Measurements from ENCODE around the gene PCDHGA7.
"Not testable (repeated sequence)": the region's sequence is repeated elsewhere in the genome, so short reads cannot be mapped to it uniquely, and the experiment has no call there.

The PCDHGA7 gene

DNA sequence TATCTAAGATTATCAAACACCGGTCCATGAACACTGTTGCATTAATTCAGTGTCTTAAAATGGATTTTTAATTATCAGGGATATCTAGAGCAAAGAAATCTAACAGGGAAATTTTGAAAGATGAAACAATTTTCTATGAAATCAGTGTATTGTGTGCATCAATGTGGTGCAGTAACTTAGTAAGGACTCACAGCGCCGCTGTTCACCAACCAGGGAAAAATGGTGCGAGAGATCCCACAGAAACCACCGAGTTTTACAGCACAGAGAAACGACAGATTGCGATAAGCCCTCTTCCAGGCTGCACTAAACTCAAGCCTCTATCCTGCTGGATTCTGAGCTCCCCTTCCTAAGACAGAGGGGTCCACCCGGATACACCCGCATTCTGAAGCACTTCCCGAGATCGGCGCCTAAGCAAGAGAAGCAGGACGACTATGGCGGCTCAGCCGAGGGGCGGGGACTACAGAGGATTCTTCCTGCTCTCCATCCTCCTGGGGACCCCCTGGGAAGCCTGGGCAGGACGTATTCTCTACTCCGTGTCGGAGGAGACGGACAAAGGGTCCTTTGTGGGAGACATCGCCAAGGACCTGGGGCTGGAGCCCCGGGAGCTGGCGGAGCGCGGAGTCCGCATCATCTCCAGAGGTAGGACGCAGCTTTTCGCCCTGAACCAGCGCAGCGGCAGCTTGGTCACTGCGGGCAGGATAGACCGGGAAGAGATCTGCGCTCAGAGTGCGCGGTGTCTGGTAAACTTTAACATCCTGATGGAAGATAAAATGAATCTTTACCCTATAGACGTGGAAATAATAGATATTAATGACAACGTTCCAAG lies at the start of gene PCDHGA7:
Gene PCDHGA7 (plus strand): TSS at position 274 of the 826 bp plus-strand sequence. CDS start 158 bp downstream, at position 432.
- DNase-seq (ENCODE audit: low spot score), result no peak

- no peak for DNase-seq (ENCODE audit: low spot score)
These were observed 43.8 kb upstream of the PCDHGA7 start, which contains the start of gene PCDHGA2 for GRCh38 chr5:141338538-141339306. Gene PCDHGA2, plus strand, starts transcription at chr5:141338760.

GRCh38 chr5:141340781-141341354 lies 41.7 kb upstream of the PCDHGA7 start:
- DNase-seq (ENCODE audit: low spot score), result not testable (repeated sequence)

DNA sequence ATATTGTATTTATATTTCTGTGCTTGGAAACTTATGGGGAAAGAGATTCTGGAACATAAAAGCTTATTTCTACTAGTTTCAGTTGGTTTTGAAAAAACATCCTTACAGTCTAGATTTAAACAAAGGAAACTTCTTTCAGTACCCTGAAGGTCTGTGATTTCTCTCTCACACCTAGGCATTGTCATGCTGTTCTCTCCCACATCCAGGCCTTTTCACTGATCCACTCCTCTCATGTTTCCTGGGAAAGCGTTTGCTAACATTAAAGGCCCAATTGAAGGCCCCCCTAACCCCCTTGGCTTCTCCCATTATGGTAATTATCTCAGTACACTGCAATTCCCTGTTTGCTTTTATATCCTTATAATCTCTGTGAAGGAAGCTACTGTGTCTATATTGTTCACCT lies 39.8 kb upstream of the PCDHGA7 start:
- DNase-seq (ENCODE audit: low spot score), result no peak

- no peak for DNase-seq (ENCODE audit: low spot score)
These were observed 39.1 kb upstream of the PCDHGA7 start, which contains the start of gene PCDHGA3 for GRCh38 chr5:141343242-141343952. Gene PCDHGA3, plus strand, starts transcription at chr5:141343829. Its CDS starts 205 bp downstream, at chr5:141344034.

DNA sequence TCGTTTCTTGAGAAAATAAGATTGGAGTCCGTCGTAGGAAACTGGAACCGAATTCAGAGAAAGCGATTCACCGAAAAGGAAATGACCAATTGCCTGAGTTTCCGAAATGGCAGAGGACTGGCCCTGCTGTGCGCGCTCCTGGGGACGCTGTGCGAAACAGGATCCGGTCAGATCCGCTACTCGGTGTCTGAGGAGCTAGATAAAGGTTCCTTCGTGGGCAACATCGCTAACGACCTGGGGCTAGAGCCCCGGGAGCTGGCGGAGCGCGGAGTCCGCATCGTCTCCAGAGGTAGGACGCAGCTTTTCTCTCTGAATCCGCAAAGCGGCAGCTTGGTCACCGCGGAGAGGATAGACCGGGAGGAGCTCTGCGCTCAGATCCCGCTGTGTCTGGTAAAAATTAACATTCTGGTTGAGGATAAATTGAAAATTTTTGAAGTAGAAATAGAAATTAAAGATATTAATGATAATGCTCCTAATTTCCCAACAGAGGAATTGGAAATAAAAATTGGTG lies 38.5 kb upstream of the PCDHGA7 start:
- DNase-seq (ENCODE audit: low spot score), result no peak

- no peak for DNase-seq (ENCODE audit: low spot score)
These were observed 37.2 kb upstream of the PCDHGA7 start for GRCh38 chr5:141345327-141345726.

- DNase-seq (ENCODE audit: low spot score), result not testable (repeated sequence)
These were observed 36.5 kb upstream of the PCDHGA7 start for GRCh38 chr5:141346017-141346416.

DNA sequence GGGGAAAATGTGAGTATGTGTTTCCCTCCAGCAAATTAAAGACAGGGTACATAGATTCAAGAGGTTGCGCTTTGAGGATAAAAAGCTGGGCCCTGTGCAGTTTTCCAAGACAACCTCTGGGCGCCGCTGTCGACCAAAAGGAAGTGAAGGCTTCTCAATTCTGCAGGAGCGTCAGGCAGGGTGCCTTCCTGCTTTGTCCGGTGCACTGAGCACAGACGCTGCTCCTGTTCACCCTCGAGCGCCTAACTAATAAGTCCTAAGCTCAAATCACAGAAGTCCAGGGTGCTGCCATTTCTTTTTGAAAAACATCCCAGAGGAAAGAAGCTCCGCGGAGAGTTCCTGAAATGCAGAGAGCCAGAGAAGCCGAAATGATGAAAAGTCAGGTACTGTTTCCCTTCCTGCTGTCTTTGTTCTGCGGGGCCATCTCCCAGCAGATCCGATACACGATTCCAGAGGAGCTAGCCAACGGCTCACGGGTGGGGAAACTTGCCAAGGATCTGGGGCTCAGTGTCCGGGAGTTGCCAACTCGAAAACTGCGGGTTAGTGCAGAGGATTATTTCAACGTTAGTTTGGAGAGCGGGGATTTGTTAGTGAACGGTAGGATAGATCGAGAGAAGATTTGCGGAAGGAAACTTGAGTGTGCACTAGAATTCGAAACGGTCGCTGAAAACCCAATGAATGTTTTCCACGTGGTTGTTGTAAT lies 32.5 kb upstream of the PCDHGA7 start, which contains the start of gene PCDHGB1:
Gene PCDHGB1 (plus strand): TSS at position 183 of the 703 bp plus-strand sequence. CDS start 162 bp downstream, at position 345.
- DNase-seq (ENCODE audit: low spot score), result no peak

DNA sequence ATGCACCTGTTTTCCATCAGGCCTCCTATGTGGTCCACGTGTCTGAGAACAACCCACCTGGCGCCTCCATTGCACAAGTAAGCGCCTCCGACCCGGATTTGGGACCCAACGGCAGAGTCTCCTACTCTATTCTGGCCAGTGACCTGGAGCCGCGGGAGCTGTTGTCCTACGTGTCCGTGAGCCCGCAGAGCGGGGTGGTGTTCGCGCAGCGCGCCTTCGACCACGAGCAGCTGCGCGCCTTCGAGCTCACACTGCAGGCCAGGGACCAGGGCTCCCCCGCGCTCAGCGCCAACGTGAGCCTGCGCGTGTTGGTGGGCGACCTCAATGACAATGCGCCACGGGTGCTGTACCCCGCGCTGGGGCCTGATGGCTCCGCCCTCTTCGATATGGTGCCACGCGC lies 31.0 kb upstream of the PCDHGA7 start:
- DNase-seq (ENCODE audit: low spot score), result no peak

- no peak for DNase-seq (ENCODE audit: low spot score)
These were observed 27.6 kb upstream of the PCDHGA7 start, which contains the start of gene PCDHGA4 for GRCh38 chr5:141354900-141355469. Gene PCDHGA4, plus strand, starts transcription at chr5:141355021. Its CDS starts 87 bp downstream, at chr5:141355108.

GRCh38 chr5:141355641-141356040 lies 26.9 kb upstream of the PCDHGA7 start:
- no peak for DNase-seq (ENCODE audit: low spot score)

GRCh38 chr5:141356133-141356532 lies 26.4 kb upstream of the PCDHGA7 start:
- no peak for DNase-seq (ENCODE audit: low spot score)

DNA sequence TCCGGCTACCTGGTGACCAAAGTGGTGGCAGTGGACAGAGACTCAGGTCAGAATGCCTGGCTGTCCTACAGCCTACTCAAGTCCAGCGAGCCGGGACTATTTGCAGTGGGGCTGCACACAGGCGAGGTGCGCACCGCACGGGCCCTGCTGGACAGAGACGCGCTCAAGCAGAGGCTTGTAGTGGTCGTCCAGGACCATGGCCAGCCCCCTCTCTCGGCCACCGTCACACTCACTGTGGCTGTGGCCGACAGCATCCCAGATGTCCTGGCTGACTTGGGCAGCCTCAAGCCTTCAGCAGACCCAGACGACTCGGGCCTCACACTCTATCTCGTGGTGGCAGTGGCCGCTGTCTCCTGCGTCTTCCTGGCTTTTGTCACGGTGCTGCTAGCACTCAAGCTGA lies 25.6 kb upstream of the PCDHGA7 start:
- DNase-seq (ENCODE audit: low spot score), result no peak

- DNase-seq (ENCODE audit: low spot score), result no peak
These were observed 22.6 kb upstream of the PCDHGA7 start, which contains the start of gene PCDHGB2 for GRCh38 chr5:141359790-141360426. Gene PCDHGB2, plus strand, starts transcription at chr5:141359994. Its CDS starts 142 bp downstream, at chr5:141360136.

DNA sequence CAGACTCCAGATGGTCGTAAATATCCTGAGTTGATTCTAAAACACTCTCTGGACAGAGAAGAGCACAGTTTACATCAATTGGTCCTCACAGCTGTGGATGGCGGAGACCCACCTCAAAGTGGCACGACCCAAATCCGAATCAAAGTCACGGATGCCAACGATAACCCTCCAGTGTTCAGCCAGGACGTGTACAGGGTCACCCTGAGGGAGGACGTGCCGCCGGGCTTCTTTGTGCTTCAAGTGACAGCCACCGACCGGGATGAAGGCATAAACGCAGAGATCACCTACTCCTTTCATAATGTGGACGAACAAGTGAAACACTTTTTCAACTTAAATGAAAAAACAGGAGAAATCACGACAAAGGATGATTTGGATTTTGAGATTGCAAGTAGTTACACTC lies 21.9 kb upstream of the PCDHGA7 start:
- no peak for DNase-seq (ENCODE audit: low spot score)

- DNase-seq (ENCODE audit: low spot score), result no peak
These were observed 19.8 kb upstream of the PCDHGA7 start for GRCh38 chr5:141362719-141363118.

DNA sequence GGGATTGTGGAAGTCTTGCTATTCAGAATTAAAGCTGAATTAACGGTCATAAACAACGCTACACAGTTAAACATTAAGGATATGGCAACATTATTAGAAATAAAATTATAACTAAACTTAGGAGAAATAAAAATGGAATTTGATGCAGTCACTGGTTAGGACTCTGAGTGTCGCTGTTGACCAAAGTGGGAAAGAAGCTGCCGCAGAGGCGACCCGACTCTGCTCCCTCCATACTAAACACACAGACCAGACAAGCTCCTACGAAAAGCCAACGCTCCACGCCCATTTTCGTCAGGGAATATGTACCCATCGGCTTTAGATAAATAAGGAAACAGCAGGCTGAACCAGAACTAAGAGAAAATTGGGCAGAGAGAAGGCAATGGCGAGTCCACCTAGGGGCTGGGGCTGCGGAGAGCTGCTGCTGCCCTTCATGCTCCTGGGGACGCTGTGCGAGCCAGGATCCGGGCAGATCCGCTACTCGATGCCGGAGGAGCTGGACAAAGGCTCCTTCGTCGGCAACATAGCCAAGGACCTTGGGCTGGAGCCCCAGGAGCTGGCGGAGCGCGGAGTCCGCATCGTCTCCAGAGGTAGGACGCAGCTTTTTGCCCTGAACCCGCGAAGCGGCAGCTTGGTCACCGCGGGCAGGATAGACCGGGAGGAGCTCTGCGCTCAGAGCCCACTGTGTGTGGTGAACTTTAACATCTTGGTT lies 18.4 kb upstream of the PCDHGA7 start, which contains the start of gene PCDHGA5:
Gene PCDHGA5 (plus strand): TSS at position 211 of the 709 bp plus-strand sequence. CDS start 169 bp downstream, at position 380.
- no peak for DNase-seq (ENCODE audit: low spot score)

All from left forelimb (tissue), 1 donor.